HepG2 (cell line): ENCODE measurements around the gene CTNNBL1. TPM values are rescaled to one million over a fixed set of nuclear protein-coding genes. Genes with fewer than 3 reads are reported as not detected.

Experiments used
- GZF1 ChIP-seq: sonication (generic); formaldehyde crosslinking; IDR thresholded peaks from 2 replicates; pipeline ENCODE4 v1.5.1; 2020; ENCODE audit warnings: mild to moderate bottlenecking, missing genetic modification reagents
- MXD1 ChIP-seq: sonication (generic); formaldehyde crosslinking; IDR thresholded peaks from 2 replicates; pipeline ENCODE4 v1.4.0; 2020; ENCODE audit warnings: mild to moderate bottlenecking, missing genetic modification reagents
- NKX3-1 ChIP-seq: sonication (generic); formaldehyde crosslinking; IDR thresholded peaks from 2 replicates; pipeline ENCODE4 v1.5.0; 2020; ENCODE audit warnings: missing genetic modification reagents
- RARA ChIP-seq: IDR thresholded peaks from 2 replicates; pipeline ENCODE4 v1.6.1; 2016; ENCODE audit warnings: missing genetic modification reagents, missing compliant biosample characterization
- RBAK ChIP-seq: sonication (generic); formaldehyde crosslinking; IDR thresholded peaks from 2 replicates; pipeline ENCODE4 v1.5.1; 2020; ENCODE audit warnings: mild to moderate bottlenecking, missing genetic modification reagents
- SNRNP70 ChIP-seq: fragments of 200-400 bp; formaldehyde crosslinking; IDR thresholded peaks from 2 replicates; pipeline ENCODE4 v1.6.1; 2017; ENCODE audit warnings: mild to moderate bottlenecking, low read depth, low read length, moderate library complexity
- ZBTB46 ChIP-seq: sonication (generic); formaldehyde crosslinking; IDR thresholded peaks from 2 replicates; pipeline ENCODE4 v1.4.0; 2020; ENCODE audit warnings: mild to moderate bottlenecking, missing genetic modification reagents, borderline replicate concordance
- ZNF501 ChIP-seq: sonication (generic); formaldehyde crosslinking; IDR thresholded peaks from 2 replicates; pipeline ENCODE4 v1.5.1; 2020; ENCODE audit warnings: mild to moderate bottlenecking, moderate library complexity, missing genetic modification reagents
- ZNF850 ChIP-seq: sonication (generic); formaldehyde crosslinking; conservative IDR thresholded peaks from 2 replicates; pipeline ENCODE4 v1.9.0; 2021; ENCODE audit warnings: mild to moderate bottlenecking, missing genetic modification reagents
- ZUFSP ChIP-seq: sonication (generic); formaldehyde crosslinking; IDR thresholded peaks from 2 replicates; pipeline ENCODE4 v1.9.0; 2021; ENCODE audit warnings: missing genetic modification reagents, mild to moderate bottlenecking, borderline replicate concordance
- polyA plus RNA-seq, 8 experiments: library from polyadenylated mRNA; depleted of rRNA in 3 of 8; stranded (reverse) in 7 of 8; unstranded in 1 of 8; fragments of >200 nt; fragmentation: Illumina TruSeq in 4 of 8; extraction: Trizol in 4 of 8; gene quantifications; 2 replicates each; pipeline versions ENCODE4 v1.2.1 to v1.2.3, GENCODE V29; 2011 to 2016; ENCODE audit warnings: low read depth in 4 of 8, missing spikeins in 1 of 8, mixed read lengths in 1 of 8; ENCODE audit not compliant: insufficient read depth in 1 of 8
- total RNA-seq, 5 experiments: library from RNA; depleted of rRNA; stranded (reverse); fragments of >200 nt; fragmentation: Illumina TruSeq; extraction: Trizol; gene quantifications; 2 replicates each; pipeline ENCODE4 v1.2.3, GENCODE V29; 2016; ENCODE audit warnings: low read depth in 1 of 5
- TF ChIP-seq, protein P1 (sequence below): sonication (generic); formaldehyde crosslinking; conservative IDR thresholded peaks from 2 replicates; pipeline ENCODE4 v1.4.0; 2020; ENCODE audit warnings: mild to moderate bottlenecking, missing genetic modification reagents, moderate library complexity
- TF ChIP-seq, protein P2 (sequence below): sonication (generic); formaldehyde crosslinking; IDR thresholded peaks from 2 replicates; pipeline ENCODE4 v1.5.0; 2020; ENCODE audit warnings: mild to moderate bottlenecking, missing genetic modification reagents, borderline replicate concordance
- TF ChIP-seq, protein P3 (sequence below): sonication (generic); formaldehyde crosslinking; IDR thresholded peaks from 2 replicates; pipeline ENCODE4 v1.4.0; 2020; ENCODE audit warnings: mild to moderate bottlenecking, missing genetic modification reagents
- TF ChIP-seq, protein P4 (sequence below): sonication (generic); formaldehyde crosslinking; IDR thresholded peaks from 2 replicates; pipeline ENCODE4 v1.8.0; 2023; ENCODE audit warnings: mild to moderate bottlenecking, missing genetic modification reagents
- TF ChIP-seq, protein P5 (sequence below): sonication (generic); formaldehyde crosslinking; IDR thresholded peaks from 2 replicates; pipeline ENCODE4 v1.5.0; 2020; ENCODE audit warnings: mild to moderate bottlenecking, missing genetic modification reagents

CTNNBL1 gene
- total and polyA plus RNA-seq, 2 of the 13 experiments (the other 11 are each of a cell fraction or from before 2014, with no cell fraction given) = 49.3 to 94.6 TPM

GRCh38 chr20:37651932-37652331 lies 41.9 kb upstream of the CTNNBL1 start (continued):
- TF ChIP-seq, protein P1, sequence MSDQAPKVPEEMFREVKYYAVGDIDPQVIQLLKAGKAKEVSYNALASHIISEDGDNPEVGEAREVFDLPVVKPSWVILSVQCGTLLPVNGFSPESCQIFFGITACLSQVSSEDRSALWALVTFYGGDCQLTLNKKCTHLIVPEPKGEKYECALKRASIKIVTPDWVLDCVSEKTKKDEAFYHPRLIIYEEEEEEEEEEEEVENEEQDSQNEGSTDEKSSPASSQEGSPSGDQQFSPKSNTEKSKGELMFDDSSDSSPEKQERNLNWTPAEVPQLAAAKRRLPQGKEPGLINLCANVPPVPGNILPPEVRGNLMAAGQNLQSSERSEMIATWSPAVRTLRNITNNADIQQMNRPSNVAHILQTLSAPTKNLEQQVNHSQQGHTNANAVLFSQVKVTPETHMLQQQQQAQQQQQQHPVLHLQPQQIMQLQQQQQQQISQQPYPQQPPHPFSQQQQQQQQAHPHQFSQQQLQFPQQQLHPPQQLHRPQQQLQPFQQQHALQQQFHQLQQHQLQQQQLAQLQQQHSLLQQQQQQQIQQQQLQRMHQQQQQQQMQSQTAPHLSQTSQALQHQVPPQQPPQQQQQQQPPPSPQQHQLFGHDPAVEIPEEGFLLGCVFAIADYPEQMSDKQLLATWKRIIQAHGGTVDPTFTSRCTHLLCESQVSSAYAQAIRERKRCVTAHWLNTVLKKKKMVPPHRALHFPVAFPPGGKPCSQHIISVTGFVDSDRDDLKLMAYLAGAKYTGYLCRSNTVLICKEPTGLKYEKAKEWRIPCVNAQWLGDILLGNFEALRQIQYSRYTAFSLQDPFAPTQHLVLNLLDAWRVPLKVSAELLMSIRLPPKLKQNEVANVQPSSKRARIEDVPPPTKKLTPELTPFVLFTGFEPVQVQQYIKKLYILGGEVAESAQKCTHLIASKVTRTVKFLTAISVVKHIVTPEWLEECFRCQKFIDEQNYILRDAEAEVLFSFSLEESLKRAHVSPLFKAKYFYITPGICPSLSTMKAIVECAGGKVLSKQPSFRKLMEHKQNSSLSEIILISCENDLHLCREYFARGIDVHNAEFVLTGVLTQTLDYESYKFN = no peak
- TF ChIP-seq, protein P2, sequence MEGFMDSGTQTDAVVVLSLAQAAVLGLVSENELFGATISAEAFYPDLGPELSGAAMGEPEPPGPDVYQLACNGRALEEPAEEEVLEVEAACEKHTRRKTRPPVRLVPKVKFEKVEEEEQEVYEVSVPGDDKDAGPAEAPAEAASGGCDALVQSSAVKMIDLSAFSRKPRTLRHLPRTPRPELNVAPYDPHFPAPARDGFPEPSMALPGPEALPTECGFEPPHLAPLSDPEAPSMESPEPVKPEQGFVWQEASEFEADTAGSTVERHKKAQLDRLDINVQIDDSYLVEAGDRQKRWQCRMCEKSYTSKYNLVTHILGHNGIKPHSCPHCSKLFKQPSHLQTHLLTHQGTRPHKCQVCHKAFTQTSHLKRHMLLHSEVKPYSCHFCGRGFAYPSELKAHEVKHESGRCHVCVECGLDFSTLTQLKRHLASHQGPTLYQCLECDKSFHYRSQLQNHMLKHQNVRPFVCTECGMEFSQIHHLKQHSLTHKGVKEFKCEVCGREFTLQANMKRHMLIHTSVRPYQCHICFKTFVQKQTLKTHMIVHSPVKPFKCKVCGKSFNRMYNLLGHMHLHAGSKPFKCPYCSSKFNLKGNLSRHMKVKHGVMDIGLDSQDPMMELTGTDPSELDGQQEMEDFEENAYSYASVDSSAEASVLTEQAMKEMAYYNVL (CRISPR knock-in tag) = no peak
- TF ChIP-seq GZF1 (no peak), ZUFSP (CRISPR knock-in tag) (no peak), MXD1 (CRISPR knock-in tag) (no peak), NKX3-1 (no peak), ZNF850 (CRISPR knock-in tag) (no peak), ZBTB46 (CRISPR knock-in tag) (no peak), SNRNP70 (no peak), ZNF501 (CRISPR knock-in tag) (no peak), RARA (CRISPR knock-in tag) (no peak), RBAK (CRISPR knock-in tag) (no peak)
- TF ChIP-seq, protein P3, sequence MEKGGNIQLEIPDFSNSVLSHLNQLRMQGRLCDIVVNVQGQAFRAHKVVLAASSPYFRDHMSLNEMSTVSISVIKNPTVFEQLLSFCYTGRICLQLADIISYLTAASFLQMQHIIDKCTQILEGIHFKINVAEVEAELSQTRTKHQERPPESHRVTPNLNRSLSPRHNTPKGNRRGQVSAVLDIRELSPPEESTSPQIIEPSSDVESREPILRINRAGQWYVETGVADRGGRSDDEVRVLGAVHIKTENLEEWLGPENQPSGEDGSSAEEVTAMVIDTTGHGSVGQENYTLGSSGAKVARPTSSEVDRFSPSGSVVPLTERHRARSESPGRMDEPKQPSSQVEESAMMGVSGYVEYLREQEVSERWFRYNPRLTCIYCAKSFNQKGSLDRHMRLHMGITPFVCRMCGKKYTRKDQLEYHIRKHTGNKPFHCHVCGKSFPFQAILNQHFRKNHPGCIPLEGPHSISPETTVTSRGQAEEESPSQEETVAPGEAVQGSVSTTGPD = no peak
- TF ChIP-seq, protein P4, sequence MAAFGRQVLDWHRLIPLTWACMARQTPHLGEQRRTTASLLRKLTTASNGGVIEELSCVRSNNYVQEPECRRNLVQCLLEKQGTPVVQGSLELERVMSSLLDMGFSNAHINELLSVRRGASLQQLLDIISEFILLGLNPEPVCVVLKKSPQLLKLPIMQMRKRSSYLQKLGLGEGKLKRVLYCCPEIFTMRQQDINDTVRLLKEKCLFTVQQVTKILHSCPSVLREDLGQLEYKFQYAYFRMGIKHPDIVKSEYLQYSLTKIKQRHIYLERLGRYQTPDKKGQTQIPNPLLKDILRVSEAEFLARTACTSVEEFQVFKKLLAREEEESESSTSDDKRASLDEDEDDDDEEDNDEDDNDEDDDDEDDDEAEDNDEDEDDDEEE (CRISPR knock-in tag) = no peak
- TF ChIP-seq, protein P5, sequence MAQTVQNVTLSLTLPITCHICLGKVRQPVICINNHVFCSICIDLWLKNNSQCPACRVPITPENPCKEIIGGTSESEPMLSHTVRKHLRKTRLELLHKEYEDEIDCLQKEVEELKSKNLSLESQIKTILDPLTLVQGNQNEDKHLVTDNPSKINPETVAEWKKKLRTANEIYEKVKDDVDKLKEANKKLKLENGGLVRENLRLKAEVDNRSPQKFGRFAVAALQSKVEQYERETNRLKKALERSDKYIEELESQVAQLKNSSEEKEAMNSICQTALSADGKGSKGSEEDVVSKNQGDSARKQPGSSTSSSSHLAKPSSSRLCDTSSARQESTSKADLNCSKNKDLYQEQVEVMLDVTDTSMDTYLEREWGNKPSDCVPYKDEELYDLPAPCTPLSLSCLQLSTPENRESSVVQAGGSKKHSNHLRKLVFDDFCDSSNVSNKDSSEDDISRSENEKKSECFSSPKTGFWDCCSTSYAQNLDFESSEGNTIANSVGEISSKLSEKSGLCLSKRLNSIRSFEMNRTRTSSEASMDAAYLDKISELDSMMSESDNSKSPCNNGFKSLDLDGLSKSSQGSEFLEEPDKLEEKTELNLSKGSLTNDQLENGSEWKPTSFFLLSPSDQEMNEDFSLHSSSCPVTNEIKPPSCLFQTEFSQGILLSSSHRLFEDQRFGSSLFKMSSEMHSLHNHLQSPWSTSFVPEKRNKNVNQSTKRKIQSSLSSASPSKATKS (CRISPR knock-in tag) = no peak
